Transverse colon (tissue), 4 donors: ENCODE measurements around the gene LIMK1.

Source experiments
- EP300 ChIP-seq: sonication (generic); formaldehyde crosslinking; IDR thresholded peaks from one replicate; pipeline ENCODE4 v1.6.1; 2017; ENCODE audit warnings: antibody characterized with exemption, low read depth
- POLR2A ChIP-seq: fragments of 450-650 bp; IDR thresholded peaks from one replicate; pipeline ENCODE4 v1.6.1; 2016; ENCODE audit warnings: antibody characterized with exemption, mild to moderate bottlenecking, moderate library complexity
- POLR2AphosphoS5 ChIP-seq, 3 donors: sonication (generic); formaldehyde crosslinking; IDR thresholded peaks; one replicate each; pipeline ENCODE4 v1.6.1; 2016; ENCODE audit warnings: antibody characterized with exemption in 3 of 3
- TF ChIP-seq, protein P1 (sequence below), 5 experiments: fragments of 200-600 bp in 3 of 5; fragments of 450-650 bp in 2 of 5; sonication (generic) in 3 of 5; IDR thresholded peaks; 1 replicate in 2 of 5; 2 replicates in 3 of 5; pipeline ENCODE4 v1.5.1; 2016 to 2017; ENCODE audit warnings: antibody characterized with exemption in 5 of 5, inconsistent platforms in 3 of 5, mild to moderate bottlenecking in 2 of 5, moderate library complexity in 1 of 5

DNA sequence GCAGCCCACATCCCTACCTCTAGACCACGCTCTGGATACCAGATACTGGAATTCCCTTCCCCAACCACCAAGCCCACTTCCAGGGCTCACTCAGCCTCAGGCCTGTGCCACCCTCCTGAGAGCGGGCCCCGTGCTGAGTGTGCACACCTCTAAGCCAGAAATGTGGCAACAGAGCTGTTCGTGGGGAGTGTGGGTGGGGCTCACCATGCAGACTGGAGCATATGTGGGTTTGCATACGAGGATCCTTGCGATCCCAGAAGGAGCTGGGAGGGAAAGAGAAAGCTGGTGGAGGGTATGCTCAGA lies 13.0 kb upstream of the LIMK1 start:
- TF ChIP-seq, protein P1, sequence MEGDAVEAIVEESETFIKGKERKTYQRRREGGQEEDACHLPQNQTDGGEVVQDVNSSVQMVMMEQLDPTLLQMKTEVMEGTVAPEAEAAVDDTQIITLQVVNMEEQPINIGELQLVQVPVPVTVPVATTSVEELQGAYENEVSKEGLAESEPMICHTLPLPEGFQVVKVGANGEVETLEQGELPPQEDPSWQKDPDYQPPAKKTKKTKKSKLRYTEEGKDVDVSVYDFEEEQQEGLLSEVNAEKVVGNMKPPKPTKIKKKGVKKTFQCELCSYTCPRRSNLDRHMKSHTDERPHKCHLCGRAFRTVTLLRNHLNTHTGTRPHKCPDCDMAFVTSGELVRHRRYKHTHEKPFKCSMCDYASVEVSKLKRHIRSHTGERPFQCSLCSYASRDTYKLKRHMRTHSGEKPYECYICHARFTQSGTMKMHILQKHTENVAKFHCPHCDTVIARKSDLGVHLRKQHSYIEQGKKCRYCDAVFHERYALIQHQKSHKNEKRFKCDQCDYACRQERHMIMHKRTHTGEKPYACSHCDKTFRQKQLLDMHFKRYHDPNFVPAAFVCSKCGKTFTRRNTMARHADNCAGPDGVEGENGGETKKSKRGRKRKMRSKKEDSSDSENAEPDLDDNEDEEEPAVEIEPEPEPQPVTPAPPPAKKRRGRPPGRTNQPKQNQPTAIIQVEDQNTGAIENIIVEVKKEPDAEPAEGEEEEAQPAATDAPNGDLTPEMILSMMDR (IDR thresholded peaks at IDR 0.05) = no peak
- TF ChIP-seq POLR2A = no peak
- no peak for TF ChIP-seq EP300
- TF ChIP-seq POLR2AphosphoS5 (IDR thresholded peaks at IDR 0.05) = no peak
